Neural crest cell (in vitro differentiated cells): ENCODE data around the gene HMGB1. TPM values are rescaled to one million over a fixed set of nuclear protein-coding genes. Genes with fewer than 3 reads are reported as not detected.
A peak's percentile ranks its signal among the peaks of the same experiment; 100 is the strongest.

Experiments used
- DNase-seq: peaks from one replicate; pipeline ENCODE4 v3.0.0; 2021; ENCODE audit warnings: low read depth, mixed read lengths, low spot score
- H3K27ac Mint-ChIP-seq: one replicate; pipeline ENCODE4 v1.8.0; 2021; ENCODE audit warnings: mild to moderate bottlenecking, mixed read lengths; ENCODE audit not compliant: unreplicated experiment
- H3K27me3 Mint-ChIP-seq: 2 replicates; pipeline ENCODE4 v1.8.0; 2021; ENCODE audit warnings: low read depth, mild to moderate bottlenecking, mixed read lengths
- H3K36me3 Mint-ChIP-seq: 2 replicates; pipeline ENCODE4 v1.8.0; 2021; ENCODE audit warnings: low read depth, mild to moderate bottlenecking, mixed read lengths
- H3K4me1 Mint-ChIP-seq: 2 replicates; pipeline ENCODE4 v1.8.0; 2021; ENCODE audit warnings: mixed read lengths
- H3K4me3 Mint-ChIP-seq: one replicate; pipeline ENCODE4 v1.8.0; 2021; ENCODE audit warnings: mild to moderate bottlenecking, mixed read lengths
- H3K9me3 Mint-ChIP-seq: 2 replicates; pipeline ENCODE4 v1.8.0; 2021; ENCODE audit warnings: mixed read lengths
- CTCF ChIP-seq: fragments of 200-600 bp; sonication (generic); conservative IDR thresholded peaks from 2 replicates; pipeline ENCODE4 v1.5.0; 2021; ENCODE audit warnings: antibody characterized with exemption, mild to moderate bottlenecking
- total RNA-seq: library from RNA; stranded (reverse); gene quantifications from 2 replicates; pipeline ENCODE4 v1.2.1, GENCODE V29; 2021

Gene HMGB1
- total RNA-seq, 1 donor from 2014 or later: 735 TPM

GRCh38 chr13:30423891-30424290, 41.8 kb downstream of the HMGB1 start:
- H3K27ac Mint-ChIP-seq: no peak overlapping the region
- H3K9me3 Mint-ChIP-seq: peaks cover 4% of the 10 kb centered on the region
- no peaks in the 10 kb centered on the region for H3K36me3 Mint-ChIP-seq
- no peak for TF ChIP-seq CTCF
- no peak for DNase-seq
- peak overlapping the region; percentile 71 for H3K4me3 Mint-ChIP-seq
- H3K27me3 Mint-ChIP-seq: peaks cover 31% of the 10 kb centered on the region
- peaks cover 13% of the 10 kb centered on the region for H3K4me1 Mint-ChIP-seq

- Mint-ChIP-seq H3K27me3 (peaks cover 33% of the 10 kb centered on the region), H3K27ac (no peak within 1 kb of the TSS), H3K36me3 (no peaks in the 10 kb centered on the region), H3K9me3 (no peaks in the 10 kb centered on the region), H3K4me3 (peak within 1 kb of the TSS; percentile 88), H3K4me1 (peaks cover 13% of the 10 kb centered on the region)
- no peak for TF ChIP-seq CTCF
- peak; percentile 62 for DNase-seq
Observed at GRCh38 chr13:30422054-30422839, 43.5 kb downstream of the HMGB1 start, which contains the start of gene UBE2L5. UBE2L5 (plus strand) TSS chr13:30422493; CDS start chr13:30427991, 5,498 bp downstream.

- no peak overlapping the region for H3K27ac Mint-ChIP-seq
- H3K27me3 Mint-ChIP-seq: peaks cover 30% of the 10 kb centered on the region
- H3K36me3 Mint-ChIP-seq: no peaks in the 10 kb centered on the region
- no peaks in the 10 kb centered on the region for H3K9me3 Mint-ChIP-seq
- H3K4me3 Mint-ChIP-seq: peak overlapping the region; percentile 88
- H3K4me1 Mint-ChIP-seq: peaks cover 13% of the 10 kb centered on the region
- peak; percentile 51 for DNase-seq
- TF ChIP-seq CTCF: no peak
Observed at GRCh38 chr13:30421093-30422053, 44.4 kb downstream of the HMGB1 start.

- Mint-ChIP-seq H3K27ac (no peak overlapping the region), H3K27me3 (peaks cover 23% of the 10 kb centered on the region), H3K36me3 (no peaks in the 10 kb centered on the region), H3K4me1 (peaks cover 13% of the 10 kb centered on the region), H3K4me3 (no peak overlapping the region), H3K9me3 (no peaks in the 10 kb centered on the region)
- DNase-seq: no peak
- TF ChIP-seq CTCF: no peak
Observed at GRCh38 chr13:30418717-30419459, 46.8 kb downstream of the HMGB1 start.

- Mint-ChIP-seq H3K27ac (no peak overlapping the region), H3K36me3 (no peaks in the 10 kb centered on the region), H3K4me1 (peaks cover 13% of the 10 kb centered on the region), H3K9me3 (no peaks in the 10 kb centered on the region), H3K4me3 (no peak overlapping the region), H3K27me3 (peaks cover 18% of the 10 kb centered on the region)
- TF ChIP-seq CTCF: no peak
- DNase-seq: no peak
Observed at GRCh38 chr13:30418075-30418716, 47.5 kb downstream of the HMGB1 start.
